Measurements from ENCODE around the gene CHCHD10.

Gene CHCHD10

DNA sequence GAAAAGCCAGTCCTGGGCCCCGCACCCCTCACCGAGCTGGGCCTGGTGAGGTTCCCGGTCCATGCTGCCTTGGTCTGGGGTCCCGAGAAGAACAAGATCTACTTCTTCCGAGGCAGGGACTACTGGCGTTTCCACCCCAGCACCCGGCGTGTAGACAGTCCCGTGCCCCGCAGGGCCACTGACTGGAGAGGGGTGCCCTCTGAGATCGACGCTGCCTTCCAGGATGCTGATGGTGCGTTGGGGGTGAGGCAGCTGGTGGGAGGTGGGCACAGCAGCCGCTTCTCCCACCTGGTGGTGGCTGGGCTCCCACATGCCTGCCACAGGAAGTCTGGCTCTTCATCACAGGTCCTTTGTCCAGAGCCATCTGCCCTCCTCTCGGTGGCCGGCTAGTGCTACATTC, 14.5 kb upstream of the CHCHD10 start:
- H3K4me1 ChIP-seq (ENCODE audit: low read depth, poor library complexity, severe bottlenecking): peaks cover 22% of the 10 kb centered on the region
- H3K4me2 ChIP-seq: no peak overlapping the region
- H3K9ac ChIP-seq: no peak overlapping the region

DNA sequence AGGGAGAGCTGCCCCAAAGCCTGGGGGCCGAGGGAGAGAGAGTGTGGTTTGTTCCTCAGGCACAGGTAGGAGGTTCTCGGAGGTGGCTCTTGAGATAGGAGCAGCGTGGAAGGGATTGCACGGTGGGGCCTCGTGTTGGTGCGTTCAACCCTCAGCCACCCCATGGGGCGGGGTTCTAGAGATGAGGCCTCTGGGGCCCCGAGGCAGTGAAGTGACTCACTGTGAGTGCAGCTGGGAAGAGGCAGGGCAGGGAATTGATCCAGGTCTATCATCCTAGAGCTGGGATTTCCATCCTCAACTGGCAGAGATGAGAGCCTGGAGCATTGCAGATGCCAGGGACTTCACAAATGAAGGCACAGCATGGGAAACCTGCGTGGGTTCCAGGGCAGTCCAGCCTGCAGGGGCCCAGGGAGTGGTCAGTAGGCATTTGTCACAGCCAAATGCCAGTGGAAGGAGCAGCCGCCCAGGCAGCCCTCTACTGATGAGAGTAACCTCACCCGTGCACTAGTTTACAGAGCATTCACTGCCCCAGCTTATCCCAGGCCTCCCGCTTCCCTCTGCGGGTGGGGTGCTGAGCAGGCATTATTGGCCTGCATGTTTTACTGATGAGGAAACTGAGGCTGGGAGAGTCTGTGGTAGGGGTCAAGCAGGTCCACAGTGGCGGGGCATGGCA, 13.9 kb upstream of the CHCHD10 start:
- no peak overlapping the region for H2AFZ ChIP-seq (ENCODE audit: low read depth)
- H3K4me3 ChIP-seq (IDR thresholded peaks at IDR 0.05; ENCODE audit: insufficient read depth, low read depth, low read length): no peak overlapping the region
- TF ChIP-seq CTCF (conservative IDR thresholded peaks at IDR 0.05; ENCODE audit: low read depth, low read length): no peak
- H3K4me1 ChIP-seq (ENCODE audit: low read depth, poor library complexity, severe bottlenecking): peaks cover 22% of the 10 kb centered on the region
- no peak overlapping the region for H3K9ac ChIP-seq
- no peak overlapping the region for H3K27ac ChIP-seq
- H3K4me2 ChIP-seq: no peak overlapping the region
- H3K36me3 ChIP-seq (ENCODE audit: insufficient read depth): no peaks in the 10 kb centered on the region
- no peaks in the 10 kb centered on the region for H3K79me2 ChIP-seq (ENCODE audit: insufficient read depth, low read depth)
- no peaks in the 10 kb centered on the region for H4K20me1 ChIP-seq (ENCODE audit: insufficient read depth)
- no peaks in the 10 kb centered on the region for H3K27me3 ChIP-seq (ENCODE audit: insufficient read depth, low read depth)

More for the DNA sequence above, 14.5 kb upstream of the CHCHD10 start:
- Histone ChIP-seq H3K36me3 (ENCODE audit: insufficient read depth) (no peaks in the 10 kb centered on the region), H3K79me2 (ENCODE audit: insufficient read depth, low read depth) (peaks cover under 1% of the 10 kb centered on the region; the same call in 1 of the 2 replicates), H4K20me1 (ENCODE audit: insufficient read depth) (no peaks in the 10 kb centered on the region), H2AFZ (ENCODE audit: low read depth) (no peak overlapping the region), H3K27me3 (ENCODE audit: insufficient read depth, low read depth) (no peaks in the 10 kb centered on the region), H3K4me3 (IDR thresholded peaks at IDR 0.05; ENCODE audit: insufficient read depth, low read depth, low read length) (no peak overlapping the region), H3K27ac (no peak overlapping the region)
- no peak for TF ChIP-seq CTCF (conservative IDR thresholded peaks at IDR 0.05; ENCODE audit: low read depth, low read length)

GRCh38 chr22:23781065-23781464, 13.3 kb upstream of the CHCHD10 start:
- no peak overlapping the region for H3K27ac ChIP-seq
- no peak overlapping the region for H3K4me2 ChIP-seq
- H3K9ac ChIP-seq: no peak overlapping the region

DNA sequence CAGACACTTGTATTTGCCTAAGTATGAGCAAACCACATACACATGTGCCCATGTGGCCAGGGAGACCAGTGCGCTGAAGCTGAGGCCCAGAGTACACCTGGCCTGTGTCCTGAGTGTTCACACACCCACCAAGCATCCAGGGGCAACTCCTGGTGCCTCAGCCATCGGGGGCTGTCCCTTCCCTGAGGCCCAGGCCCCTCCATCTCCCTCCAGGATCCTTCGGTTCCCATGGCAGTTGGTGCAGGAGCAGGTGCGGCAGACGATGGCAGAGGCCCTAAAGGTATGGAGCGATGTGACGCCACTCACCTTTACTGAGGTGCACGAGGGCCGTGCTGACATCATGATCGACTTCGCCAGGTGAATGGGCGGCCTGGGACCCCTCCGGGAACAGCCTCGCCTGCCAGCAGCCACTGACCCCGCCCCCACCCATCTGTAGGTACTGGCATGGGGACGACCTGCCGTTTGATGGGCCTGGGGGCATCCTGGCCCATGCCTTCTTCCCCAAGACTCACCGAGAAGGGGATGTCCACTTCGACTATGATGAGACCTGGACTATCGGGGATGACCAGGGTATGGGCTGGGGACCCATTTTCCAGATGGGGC, 12.5 kb upstream of the CHCHD10 start:
- H3K27ac ChIP-seq: no peak overlapping the region
- peaks cover 10% of the 10 kb centered on the region for H3K4me1 ChIP-seq (ENCODE audit: low read depth, poor library complexity, severe bottlenecking)
- no peaks in the 10 kb centered on the region for H3K79me2 ChIP-seq (ENCODE audit: insufficient read depth, low read depth)
- no peak overlapping the region for H3K9ac ChIP-seq
- H3K4me3 ChIP-seq (IDR thresholded peaks at IDR 0.05; ENCODE audit: insufficient read depth, low read depth, low read length): no peak overlapping the region
- H3K27me3 ChIP-seq (ENCODE audit: insufficient read depth, low read depth): no peaks in the 10 kb centered on the region
- no peaks in the 10 kb centered on the region for H4K20me1 ChIP-seq (ENCODE audit: insufficient read depth)
- H2AFZ ChIP-seq (ENCODE audit: low read depth): no peak overlapping the region
- no peak overlapping the region for H3K4me2 ChIP-seq
- no peaks in the 10 kb centered on the region for H3K36me3 ChIP-seq (ENCODE audit: insufficient read depth)
- no peak for TF ChIP-seq CTCF (conservative IDR thresholded peaks at IDR 0.05; ENCODE audit: low read depth, low read length)

More at GRCh38 chr22:23781065-23781464, 13.3 kb upstream of the CHCHD10 start:
- H2AFZ ChIP-seq (ENCODE audit: low read depth): no peak overlapping the region
- H4K20me1 ChIP-seq (ENCODE audit: insufficient read depth): no peaks in the 10 kb centered on the region
- no peaks in the 10 kb centered on the region for H3K27me3 ChIP-seq (ENCODE audit: insufficient read depth, low read depth)
- no peaks in the 10 kb centered on the region for H3K79me2 ChIP-seq (ENCODE audit: insufficient read depth, low read depth)
- H3K4me1 ChIP-seq (ENCODE audit: low read depth, poor library complexity, severe bottlenecking): peaks cover 17% of the 10 kb centered on the region
- no peaks in the 10 kb centered on the region for H3K36me3 ChIP-seq (ENCODE audit: insufficient read depth)
- no peak overlapping the region for H3K4me3 ChIP-seq (IDR thresholded peaks at IDR 0.05; ENCODE audit: insufficient read depth, low read depth, low read length)
- TF ChIP-seq CTCF (conservative IDR thresholded peaks at IDR 0.05; ENCODE audit: low read depth, low read length): no peak

Measured in KMS-11 (cell line).